GM15510 (cell line): ENCODE measurements around the gene POLR3A.

Source experiments
- POLR2A ChIP-seq: IDR thresholded peaks from 3 replicates; pipeline ENCODE4 v1.6.1; 2011; ENCODE audit warnings: borderline replicate concordance; ENCODE audit not compliant: insufficient read length; ENCODE audit errors: extremely low read depth

Gene POLR3A

GRCh38 chr10:77932016-77932715 is 97.1 kb downstream of the POLR3A start:
- TF ChIP-seq POLR2A = no peak

- TF ChIP-seq POLR2A = no peak
Observed at GRCh38 chr10:77927402-77928246, 101.7 kb downstream of the POLR3A start.

DNA sequence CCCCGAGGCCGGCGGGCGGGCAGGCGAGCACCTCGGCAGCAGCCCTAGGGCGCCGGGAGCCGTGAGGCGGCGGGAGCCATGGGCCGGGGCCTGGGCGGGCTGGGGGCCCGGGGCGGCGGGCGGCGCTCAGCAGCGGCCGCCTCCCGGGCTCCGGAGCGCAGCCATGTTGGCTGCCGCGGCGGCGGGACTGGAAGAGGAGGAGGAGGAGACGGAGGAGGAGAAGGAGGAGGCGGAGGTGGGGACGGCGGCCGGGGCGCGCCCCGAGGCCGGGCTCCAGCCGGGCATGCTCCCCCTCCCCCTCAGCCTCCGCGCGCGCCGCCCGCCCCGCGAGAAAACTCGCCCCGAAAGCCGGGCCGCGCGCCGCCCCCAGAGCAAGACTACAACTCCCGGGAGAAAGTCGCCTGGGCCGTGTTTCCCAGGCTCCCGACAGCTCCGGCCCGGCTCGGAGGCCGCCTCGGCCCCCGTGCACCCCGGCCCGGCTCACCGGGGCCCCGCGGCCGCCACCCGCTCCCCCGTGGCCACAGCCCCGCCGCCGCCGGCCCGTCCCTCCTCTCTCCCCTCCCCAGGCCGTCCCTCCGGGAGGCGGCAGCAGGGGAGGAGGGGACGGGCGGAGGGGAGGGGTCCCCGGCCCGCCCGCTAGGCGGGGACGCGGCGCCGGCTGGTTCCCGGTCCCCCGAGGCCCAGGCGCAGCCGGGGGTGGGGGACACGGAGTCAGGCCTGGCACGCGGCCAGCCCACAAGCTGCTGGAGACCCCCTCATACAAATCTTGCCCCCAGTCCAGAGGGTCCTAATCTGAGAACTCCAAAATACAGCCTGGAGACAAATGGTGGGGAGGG is 102.5 kb downstream of the POLR3A start, which contains the start of gene DLG5:
TSS of gene DLG5 (minus strand) at position 190 of the 836 bp plus-strand sequence. CDS start 235 bp downstream, outside the sequence.
- no peak for TF ChIP-seq POLR2A

- no peak for TF ChIP-seq POLR2A
Observed at GRCh38 chr10:77925795-77926565, 103.3 kb downstream of the POLR3A start.

DNA sequence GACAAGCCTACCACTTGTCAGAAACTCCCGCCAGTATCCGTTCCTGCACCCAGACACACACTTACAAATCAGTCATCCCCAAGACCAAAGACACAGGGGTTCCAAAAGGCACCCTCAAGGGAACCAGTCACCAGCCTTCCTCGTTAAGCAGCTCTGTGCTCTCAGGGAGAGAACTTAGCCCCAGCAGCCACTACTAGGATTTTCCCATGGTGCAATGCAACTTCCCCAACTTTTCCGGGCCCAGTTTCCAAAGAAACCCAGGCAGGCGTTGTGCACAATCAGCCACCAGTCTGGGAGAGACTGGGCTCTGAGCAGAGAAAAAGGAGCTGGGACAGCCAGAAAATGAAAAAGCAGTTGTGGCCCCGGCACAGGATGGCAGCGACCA is 103.9 kb downstream of the POLR3A start:
- TF ChIP-seq POLR2A = no peak

- TF ChIP-seq POLR2A = no peak
Observed at GRCh38 chr10:77922566-77923179, 106.6 kb downstream of the POLR3A start.

DNA sequence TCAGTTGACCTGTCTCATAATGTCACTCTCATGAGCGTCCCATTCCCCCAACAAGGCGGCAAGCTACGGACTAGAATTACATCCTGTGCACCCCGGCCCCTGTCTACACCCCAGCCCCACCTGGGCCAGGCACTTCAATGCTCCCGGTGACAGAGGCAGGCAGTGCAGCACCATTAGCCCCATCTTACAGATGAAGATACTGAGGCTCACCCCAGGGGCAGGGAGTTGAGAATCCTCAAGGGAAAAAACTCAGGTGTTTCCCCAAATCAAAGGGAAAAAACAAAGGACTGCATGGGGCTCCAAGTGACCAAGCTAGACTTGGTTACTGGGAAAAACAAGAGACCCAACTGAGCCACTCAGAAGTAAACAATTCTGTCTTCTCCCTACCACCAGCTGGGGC is 107.3 kb downstream of the POLR3A start:
- no peak for TF ChIP-seq POLR2A

- no peak for TF ChIP-seq POLR2A
Observed at GRCh38 chr10:77921395-77921794, 107.9 kb downstream of the POLR3A start.

DNA sequence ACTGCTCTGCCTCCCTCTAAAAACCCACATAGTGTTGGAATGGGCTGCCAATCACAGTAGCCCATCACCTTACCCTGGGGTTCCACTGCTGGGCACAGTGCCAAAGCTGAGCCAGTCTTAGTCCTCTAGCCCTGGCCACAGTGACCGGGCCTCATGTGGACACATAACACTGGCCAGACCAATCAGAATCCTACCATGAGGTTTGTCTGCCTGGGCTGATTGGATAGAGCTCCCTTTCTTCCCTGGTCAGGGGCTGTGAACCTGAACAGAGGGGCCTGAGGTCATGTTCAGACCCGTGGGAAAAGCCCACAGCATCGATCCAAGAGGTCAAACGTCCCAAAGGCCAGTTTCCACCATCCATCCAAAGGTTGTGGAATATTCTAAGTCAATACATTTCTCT is 108.8 kb downstream of the POLR3A start:
- TF ChIP-seq POLR2A = no peak

- no peak for TF ChIP-seq POLR2A
Observed at GRCh38 chr10:77919713-77920108, 109.6 kb downstream of the POLR3A start.
